SK-MEL-5 (cell line): ENCODE measurements around the gene PRAMEF14. TPM values are rescaled to one million over a fixed set of nuclear protein-coding genes. Genes with fewer than 3 reads are reported as not detected.
"Not testable (repeated sequence)": the region's sequence is repeated elsewhere in the genome, so short reads cannot be mapped to it uniquely, and the experiment has no call there.

Experiments used
- DNase-seq: peaks from one replicate; pipeline ENCODE4 v3.0.0-alpha.2; 2016; ENCODE audit warnings: low read depth, low spot score
- in situ Hi-C: cut with HindIII; loops from 2 replicates; pipeline ENCODE4 v1.10.0; 2016; ENCODE audit warnings: low sequenced_read_pairs, high pct_unique_total_duplicates, low pct_unique_long_range_greater_than_20kb
- total RNA-seq: library from RNA; depleted of rRNA; stranded (reverse); fragments of >200 nt; shearing (Covaris generic); gene quantifications from 2 replicates; pipeline ENCODE4 v1.2.3, GENCODE V29; 2014; rRNA removed

PRAMEF14 gene
- total RNA-seq, 1 experiment from 2014 or later = not detected

DNA sequence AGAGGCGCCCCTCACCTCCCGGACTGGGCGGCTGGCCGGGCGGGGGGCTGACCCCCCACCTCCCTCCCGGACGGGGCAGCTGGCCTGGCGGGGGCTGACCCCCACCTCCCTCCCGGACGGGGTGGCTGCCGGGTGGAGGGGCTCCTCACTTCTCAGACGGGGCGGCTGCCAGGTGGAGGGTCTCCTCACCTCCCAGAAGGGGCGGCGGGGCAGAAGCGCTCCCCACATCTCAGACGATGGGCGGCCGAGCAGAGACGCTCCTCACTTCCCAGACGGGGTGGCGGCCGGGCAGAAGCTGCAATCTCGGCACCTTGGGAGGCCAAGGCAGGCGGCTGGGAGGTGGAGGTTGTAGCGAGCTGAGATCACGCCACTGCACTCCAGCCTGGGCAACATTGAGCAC, 48.2 kb downstream of the PRAMEF14 start:
- DNase-seq, in situ Hi-C loops: not testable (repeated sequence)

DNA sequence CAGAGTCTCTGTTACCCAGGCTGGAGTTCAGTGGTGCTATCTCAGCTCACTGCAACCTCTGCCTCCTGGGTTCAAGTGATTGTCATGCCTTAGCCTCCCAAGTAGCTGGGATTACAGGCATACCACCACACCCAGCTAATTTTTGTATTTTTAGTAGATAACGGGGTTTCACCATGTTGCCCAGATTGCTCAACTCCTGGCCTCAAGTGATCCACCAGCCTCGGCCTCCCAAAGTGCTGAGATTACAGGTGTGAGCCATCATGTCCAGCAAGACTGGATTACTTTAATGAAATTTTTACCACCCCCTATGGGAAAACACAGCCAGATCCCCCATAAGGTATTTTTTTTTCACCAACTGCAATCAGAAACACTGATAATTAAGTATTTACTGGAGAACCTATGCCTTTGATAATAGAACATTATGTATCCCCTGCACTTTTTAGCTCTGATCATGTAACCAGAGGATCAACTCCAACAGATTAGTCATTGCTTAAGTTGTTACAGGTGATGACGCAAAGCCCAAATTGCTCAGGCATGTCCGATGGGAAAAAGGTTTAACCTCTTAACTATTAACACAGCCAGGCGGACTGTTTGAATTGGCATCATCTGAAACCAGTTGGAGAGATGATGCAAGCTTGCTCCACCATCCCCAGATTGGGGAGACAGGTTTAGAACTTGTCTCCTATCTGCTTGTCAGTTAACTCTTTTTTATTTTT, 49.6 kb downstream of the PRAMEF14 start:
- in situ Hi-C loops, DNase-seq: not testable (repeated sequence)

Other genes starting within 250 kb of the PRAMEF14 start
- not detected in 2 replicates for gene HNRNPCL2, start 230.3 kb downstream of the PRAMEF14 start, total RNA-seq
- not detected in 2 replicates for gene PRAMEF26, start 191.1 kb downstream of the PRAMEF14 start, total RNA-seq
- gene HNRNPCL4, start 181.5 kb downstream of the PRAMEF14 start, total RNA-seq = not detected in 2 replicates
- not detected in 2 replicates for gene PRAMEF9, start 175.3 kb downstream of the PRAMEF14 start, total RNA-seq
- gene PRAMEF13, start 145.7 kb downstream of the PRAMEF14 start, total RNA-seq = not detected in 2 replicates
- not detected in 2 replicates for gene PRAMEF18, start 121.0 kb downstream of the PRAMEF14 start, total RNA-seq
- gene PRAMEF5, start 92.9 kb downstream of the PRAMEF14 start, total RNA-seq = not detected in 2 replicates
- gene PRAMEF8, start 62.0 kb downstream of the PRAMEF14 start, total RNA-seq = not detected in 2 replicates
- gene PRAMEF33, start 43.6 kb downstream of the PRAMEF14 start, total RNA-seq = not detected in 2 replicates
- not detected in 2 replicates for gene PRAMEF15, start 31.6 kb downstream of the PRAMEF14 start, total RNA-seq
- not detected in 2 replicates for gene PRAMEF19, start 24.8 kb upstream of the PRAMEF14 start, total RNA-seq
- not detected in 2 replicates for gene PRAMEF17, start 42.5 kb upstream of the PRAMEF14 start, total RNA-seq
- not detected in 2 replicates for gene PRAMEF20, start 63.3 kb upstream of the PRAMEF14 start, total RNA-seq
- not detected in 2 replicates for gene LRRC38, start 166.9 kb upstream of the PRAMEF14 start, total RNA-seq
- gene PDPN, start 236.7 kb upstream of the PRAMEF14 start, total RNA-seq = not detected in 2 replicates